ENCODE data around the gene PLEKHD1. TPM values are rescaled to one million over a fixed set of nuclear protein-coding genes. Genes with fewer than 3 reads are reported as not detected.
"Not testable (repeated sequence)": the region's sequence is repeated elsewhere in the genome, so short reads cannot be mapped to it uniquely, and the experiment has no call there.

PLEKHD1 gene
- total RNA-seq, 2 donors from 2014 or later = 0.14 to 0.21 TPM

- H3K4me3 Mint-ChIP-seq = no peak overlapping the region
- H3K4me1 Mint-ChIP-seq (ENCODE audit: low read depth in 2 of 2) = peaks cover 0 to 7% of the 10 kb centered on the region in 2 donors
- H3K27ac Mint-ChIP-seq = no peak overlapping the region
- no peaks in the 10 kb centered on the region for H3K27me3 Mint-ChIP-seq
- no peaks in the 10 kb centered on the region for H3K36me3 Mint-ChIP-seq
- DNase-seq (ENCODE audit: low spot score) (no peak), ATAC-seq (no peak)
- H3K9me3 Mint-ChIP-seq = no peaks in the 10 kb centered on the region
These were observed 11.3 kb upstream of the PLEKHD1 start for GRCh38 chr14:69473260-69473659.

- Mint-ChIP-seq H3K27me3 (no peaks in the 10 kb centered on the region), H3K9me3 (no peaks in the 10 kb centered on the region), H3K4me1 (ENCODE audit: low read depth in 2 of 2) (peaks cover 0 to 7% of the 10 kb centered on the region in 2 donors), H3K27ac (no peak overlapping the region), H3K4me3 (no peak overlapping the region), H3K36me3 (no peaks in the 10 kb centered on the region)
- ATAC-seq (no peak), DNase-seq (ENCODE audit: low spot score) (no peak)
These were observed 10.6 kb upstream of the PLEKHD1 start for GRCh38 chr14:69473946-69474345.

GRCh38 chr14:69475194-69475818 lies 9.2 kb upstream of the PLEKHD1 start:
- no peak for ATAC-seq

GRCh38 chr14:69476824-69477450 lies 7.6 kb upstream of the PLEKHD1 start:
- DNase-seq (ENCODE audit: low spot score); H3K27ac Mint-ChIP-seq; H3K36me3 Mint-ChIP-seq; H3K9me3 Mint-ChIP-seq; H3K4me1 Mint-ChIP-seq (ENCODE audit: low read depth in 2 of 2); H3K27me3 Mint-ChIP-seq; H3K4me3 Mint-ChIP-seq; ATAC-seq: not testable (repeated sequence)

More at GRCh38 chr14:69475194-69475818, 9.2 kb upstream of the PLEKHD1 start:
- no peaks in the 10 kb centered on the region for H3K9me3 Mint-ChIP-seq
- H3K4me1 Mint-ChIP-seq (ENCODE audit: low read depth in 2 of 2) = peaks cover 0 to 7% of the 10 kb centered on the region in 2 donors
- H3K27me3 Mint-ChIP-seq = peaks cover 2 to 5% of the 10 kb centered on the region in 2 donors
- no peak overlapping the region for H3K27ac Mint-ChIP-seq
- no peaks in the 10 kb centered on the region for H3K36me3 Mint-ChIP-seq
- no peak for DNase-seq (ENCODE audit: low spot score)
- H3K4me3 Mint-ChIP-seq = no peak overlapping the region

- not testable (repeated sequence) for ATAC-seq; DNase-seq (ENCODE audit: low spot score); H3K27ac Mint-ChIP-seq; H3K36me3 Mint-ChIP-seq; H3K4me3 Mint-ChIP-seq; H3K4me1 Mint-ChIP-seq (ENCODE audit: low read depth in 2 of 2); H3K9me3 Mint-ChIP-seq
- H3K27me3 Mint-ChIP-seq = peaks cover 7 to 14% of the 10 kb centered on the region in 2 donors
These were observed 6.5 kb upstream of the PLEKHD1 start for GRCh38 chr14:69478055-69478454.

- no peak overlapping the region for H3K27ac Mint-ChIP-seq
- no peak overlapping the region for H3K4me3 Mint-ChIP-seq
- no peaks in the 10 kb centered on the region for H3K36me3 Mint-ChIP-seq
- DNase-seq (ENCODE audit: low spot score) (no peak), ATAC-seq (no peak)
- H3K27me3 Mint-ChIP-seq = peaks cover 12 to 21% of the 10 kb centered on the region in 2 donors
- no peaks in the 10 kb centered on the region for H3K4me1 Mint-ChIP-seq (ENCODE audit: low read depth in 2 of 2)
- H3K9me3 Mint-ChIP-seq = no peaks in the 10 kb centered on the region
These were observed 4.8 kb upstream of the PLEKHD1 start for GRCh38 chr14:69479696-69480095.

GRCh38 chr14:69480136-69480535 lies 4.4 kb upstream of the PLEKHD1 start:
- no peak for ATAC-seq
- no peak for DNase-seq (ENCODE audit: low spot score)
- Mint-ChIP-seq H3K9me3 (no peaks in the 10 kb centered on the region), H3K27ac (no peak overlapping the region), H3K4me1 (ENCODE audit: low read depth in 2 of 2) (no peaks in the 10 kb centered on the region), H3K36me3 (no peaks in the 10 kb centered on the region), H3K27me3 (peaks cover 12 to 21% of the 10 kb centered on the region in 2 donors), H3K4me3 (no peak overlapping the region)

- no peaks in the 10 kb centered on the region for H3K4me1 Mint-ChIP-seq (ENCODE audit: low read depth in 2 of 2)
- DNase-seq (ENCODE audit: low spot score) = no peak
- H3K9me3 Mint-ChIP-seq = no peaks in the 10 kb centered on the region
- no peaks in the 10 kb centered on the region for H3K36me3 Mint-ChIP-seq
- H3K27ac Mint-ChIP-seq = no peak overlapping the region
- no peak overlapping the region for H3K4me3 Mint-ChIP-seq
- peaks cover 21 to 22% of the 10 kb centered on the region in 2 donors for H3K27me3 Mint-ChIP-seq
- no peak for ATAC-seq
These were observed 2.5 kb upstream of the PLEKHD1 start for GRCh38 chr14:69481815-69482568.

GRCh38 chr14:69483765-69484443 lies 624 bp upstream of the PLEKHD1 start:
- ATAC-seq = no peak

GRCh38 chr14:69485315-69485660 lies 760 bp downstream of the PLEKHD1 start:
- Mint-ChIP-seq H3K4me1 (ENCODE audit: low read depth in 2 of 2) (no peaks in the 10 kb centered on the region), H3K4me3 (no peak overlapping the region), H3K27me3 (peaks cover 16 to 26% of the 10 kb centered on the region in 2 donors), H3K27ac (no peak overlapping the region), H3K36me3 (no peaks in the 10 kb centered on the region), H3K9me3 (no peaks in the 10 kb centered on the region)
- no peak for ATAC-seq
- no peak for DNase-seq (ENCODE audit: low spot score)

More at GRCh38 chr14:69483765-69484443, 624 bp upstream of the PLEKHD1 start:
- H3K4me3 Mint-ChIP-seq = no peak overlapping the region
- H3K9me3 Mint-ChIP-seq = no peaks in the 10 kb centered on the region
- DNase-seq (ENCODE audit: low spot score) = no peak
- H3K27me3 Mint-ChIP-seq = peaks cover 21 to 29% of the 10 kb centered on the region in 2 donors
- H3K36me3 Mint-ChIP-seq = no peaks in the 10 kb centered on the region
- no peaks in the 10 kb centered on the region for H3K4me1 Mint-ChIP-seq (ENCODE audit: low read depth in 2 of 2)
- no peak overlapping the region for H3K27ac Mint-ChIP-seq

GRCh38 chr14:69485701-69486100 lies 1.2 kb downstream of the PLEKHD1 start:
- no peaks in the 10 kb centered on the region for H3K4me1 Mint-ChIP-seq (ENCODE audit: low read depth in 2 of 2)
- H3K9me3 Mint-ChIP-seq = no peaks in the 10 kb centered on the region
- no peak overlapping the region for H3K27ac Mint-ChIP-seq
- DNase-seq (ENCODE audit: low spot score) (no peak), ATAC-seq (no peak)
- H3K27me3 Mint-ChIP-seq = peaks cover 16 to 26% of the 10 kb centered on the region in 2 donors
- no peak overlapping the region for H3K4me3 Mint-ChIP-seq
- H3K36me3 Mint-ChIP-seq = no peaks in the 10 kb centered on the region

- H3K27ac Mint-ChIP-seq = no peak overlapping the region
- H3K27me3 Mint-ChIP-seq = peaks cover 19 to 30% of the 10 kb centered on the region in 2 donors
- no peaks in the 10 kb centered on the region for H3K36me3 Mint-ChIP-seq
- ATAC-seq = no peak
- no peaks in the 10 kb centered on the region for H3K9me3 Mint-ChIP-seq
- no peak for DNase-seq (ENCODE audit: low spot score)
- H3K4me1 Mint-ChIP-seq (ENCODE audit: low read depth in 2 of 2) = no peaks in the 10 kb centered on the region
- H3K4me3 Mint-ChIP-seq = no peak overlapping the region
These were observed 2.7 kb downstream of the PLEKHD1 start for GRCh38 chr14:69487226-69487625.

GRCh38 chr14:69487771-69488170 lies 3.2 kb downstream of the PLEKHD1 start:
- Mint-ChIP-seq H3K4me3 (no peak overlapping the region), H3K27ac (no peak overlapping the region), H3K36me3 (no peaks in the 10 kb centered on the region), H3K27me3 (peaks cover 16 to 29% of the 10 kb centered on the region in 2 donors), H3K4me1 (ENCODE audit: low read depth in 2 of 2) (no peaks in the 10 kb centered on the region), H3K9me3 (no peaks in the 10 kb centered on the region)
- DNase-seq (ENCODE audit: low spot score) = no peak
- ATAC-seq = no peak

- Mint-ChIP-seq H3K4me1 (ENCODE audit: low read depth in 2 of 2) (no peaks in the 10 kb centered on the region), H3K27ac (no peak overlapping the region), H3K36me3 (no peaks in the 10 kb centered on the region), H3K27me3 (peaks cover 7 to 26% of the 10 kb centered on the region in 2 donors), H3K9me3 (no peaks in the 10 kb centered on the region), H3K4me3 (no peak overlapping the region)
- ATAC-seq (no peak), DNase-seq (ENCODE audit: low spot score) (no peak)
These were observed 5.0 kb downstream of the PLEKHD1 start for GRCh38 chr14:69489495-69489894.

Measured in natural killer cell treated with Interleukin-12 subunit alpha and Interleukin-12 subunit beta and Interleukin-15 and Interleukin-18, amount 100 ng/mL, for 72 hours (primary cell).